HEK293T (cell line): Measurements from ENCODE around the gene SPATA32.

Source experiments
- CTCF ChIA-PET: fragments of 350-600 bp; formaldehyde crosslinking; extraction: SDS; loops from one replicate; lab custom pipeline; 2021; ENCODE audit warnings: antibody characterized with exemption, inconsistent platforms; lab: Yijun Ruan, JAX
- POLR2A ChIA-PET: fragments of 350-600 bp; formaldehyde crosslinking; extraction: SDS; loops from one replicate; lab custom pipeline; 2020; ENCODE audit warnings: antibody characterized with exemption, inconsistent platforms; lab: Yijun Ruan, JAX
- DNase-seq: peaks from one replicate; pipeline ENCODE4 v3.0.0; 2012; ENCODE audit warnings: mixed read lengths; ENCODE audit errors: extremely low spot score
- ARNT ChIP-seq: fragments of 450-650 bp; IDR thresholded peaks from 2 replicates; pipeline ENCODE4 v1.6.1; 2017; ENCODE audit warnings: mild to moderate bottlenecking
- BHLHE40 ChIP-seq: fragments of 450-650 bp; IDR thresholded peaks from 2 replicates; pipeline ENCODE4 v1.6.1; 2016; ENCODE audit warnings: mild to moderate bottlenecking, moderate library complexity, borderline replicate concordance
- CTBP1 ChIP-seq: fragments of 450-650 bp; IDR thresholded peaks from 2 replicates; pipeline ENCODE4 v1.6.1; 2016; ENCODE audit warnings: borderline replicate concordance
- ELF4 ChIP-seq: fragments of 450-650 bp; IDR thresholded peaks from 2 replicates; pipeline ENCODE4 v1.6.1; 2017; ENCODE audit warnings: antibody characterized with exemption
- FOXA1 ChIP-seq: fragments of 450-650 bp; IDR thresholded peaks from 2 replicates; pipeline ENCODE4 v1.6.1; 2016; ENCODE audit warnings: mild to moderate bottlenecking
- FOXK2 ChIP-seq: fragments of 450-650 bp; IDR thresholded peaks from 2 replicates; pipeline ENCODE4 v1.6.1; 2016; ENCODE audit warnings: mild to moderate bottlenecking
- FOXM1 ChIP-seq: fragments of 450-650 bp; IDR thresholded peaks from 2 replicates; pipeline ENCODE4 v1.6.1; 2017; ENCODE audit warnings: mild to moderate bottlenecking, borderline replicate concordance
- HDGF ChIP-seq: fragments of 450-650 bp; IDR thresholded peaks from 2 replicates; pipeline ENCODE4 v1.6.1; 2017; ENCODE audit warnings: antibody characterized with exemption, borderline replicate concordance
- L3MBTL2 ChIP-seq: fragments of 450-650 bp; conservative IDR thresholded peaks from 2 replicates; pipeline ENCODE4 v1.6.1; 2016; ENCODE audit warnings: mild to moderate bottlenecking
- LEF1 ChIP-seq: fragments of 450-650 bp; IDR thresholded peaks from 2 replicates; pipeline ENCODE4 v1.6.1; 2017; ENCODE audit warnings: mild to moderate bottlenecking, borderline replicate concordance
- NFRKB ChIP-seq: fragments of 450-650 bp; IDR thresholded peaks from 2 replicates; pipeline ENCODE4 v1.6.1; 2016; ENCODE audit warnings: mild to moderate bottlenecking, moderate library complexity
- PKNOX1 ChIP-seq: fragments of 450-650 bp; IDR thresholded peaks from 2 replicates; pipeline ENCODE4 v1.6.1; 2016
- SP1 ChIP-seq: fragments of 450-650 bp; IDR thresholded peaks from 2 replicates; pipeline ENCODE4 v1.6.1; 2017
- SUZ12 ChIP-seq: fragments of 450-650 bp; IDR thresholded peaks from 2 replicates; pipeline ENCODE4 v1.6.1; 2016; ENCODE audit warnings: mild to moderate bottlenecking
- TARDBP ChIP-seq: fragments of 450-650 bp; IDR thresholded peaks from 2 replicates; pipeline ENCODE4 v1.6.1; 2016
- ZNF384 ChIP-seq: fragments of 450-650 bp; IDR thresholded peaks from 2 replicates; pipeline ENCODE4 v1.6.1; 2016

Gene SPATA32

GRCh38 chr17:45247429-45248131 is 14.3 kb downstream of the SPATA32 start:
- POLR2A ChIA-PET: interaction anchor here (0.6 to 2.5 kb wide), 11 partner anchors 8 to 674 kb away, joined by 3 to 13 read pairs (median 3); partner anchors contain the start of genes FMNL1 and HEXIM1
- peak; percentile 47; the same call in 1 of the 2 replicates for TF ChIP-seq L3MBTL2
- no peak for TF ChIP-seq HDGF

GRCh38 chr17:45246861-45247428 is 14.9 kb downstream of the SPATA32 start:
- no peak for TF ChIP-seq SP1
- no peak for TF ChIP-seq ZNF384
- TF ChIP-seq FOXM1: no peak
- TF ChIP-seq BHLHE40: no peak
- TF ChIP-seq FOXA1: no peak
- no peak for TF ChIP-seq ELF4
- TF ChIP-seq L3MBTL2: no peak
- TF ChIP-seq PKNOX1: no peak
- TF ChIP-seq CTBP1: no peak
- no peak for TF ChIP-seq SUZ12
- no peak for TF ChIP-seq LEF1
- no peak for TF ChIP-seq HDGF
- no peak for TF ChIP-seq TARDBP
- TF ChIP-seq ARNT: no peak
- no peak for TF ChIP-seq NFRKB
- TF ChIP-seq FOXK2: no peak
- peak; percentile 72 for DNase-seq
- ChIA-PET POLR2A (interaction anchor here (0.7 to 2.5 kb wide), 7 partner anchors 8 to 178 kb away, joined by 3 to 13 read pairs (median 3); partner anchors contain the start of gene HEXIM1), CTCF (interaction anchor here (0.6 to 3.5 kb wide), 10 partner anchors 9 to 697 kb away, joined by 3 to 15 read pairs (median 4); no protein-coding TSS in a partner anchor)

More at GRCh38 chr17:45247429-45248131, 14.3 kb downstream of the SPATA32 start:
- CTCF ChIA-PET: interaction anchor here (0.6 to 3.5 kb wide), 9 partner anchors 9 to 697 kb away, joined by 3 to 15 read pairs (median 4); no protein-coding TSS in a partner anchor
- DNase-seq: peak; percentile 91

GRCh38 chr17:45246338-45246737 is 15.6 kb downstream of the SPATA32 start:
- CTCF ChIA-PET: interaction anchor here (1.1 to 3.5 kb wide), 3 partner anchors 11 to 25 kb away, joined by 3 to 15 read pairs (median 5); no protein-coding TSS in a partner anchor
- POLR2A ChIA-PET: interaction anchor here (1.5 to 2.5 kb wide), 3 partner anchors 9 to 18 kb away, joined by 4 to 13 read pairs (median 4); no protein-coding TSS in a partner anchor
- TF ChIP-seq FOXM1: no peak
- no peak for TF ChIP-seq LEF1
- no peak for TF ChIP-seq FOXA1
- TF ChIP-seq L3MBTL2: no peak
- no peak for TF ChIP-seq SP1
- no peak for TF ChIP-seq PKNOX1
- TF ChIP-seq TARDBP: no peak
- TF ChIP-seq ARNT: no peak
- no peak for TF ChIP-seq CTBP1
- no peak for TF ChIP-seq BHLHE40
- no peak for TF ChIP-seq ELF4
- no peak for TF ChIP-seq HDGF
- TF ChIP-seq SUZ12: no peak
- no peak for TF ChIP-seq NFRKB
- TF ChIP-seq FOXK2: no peak
- TF ChIP-seq ZNF384: no peak
- no peak for DNase-seq

GRCh38 chr17:45244725-45245656 is 16.9 kb downstream of the SPATA32 start:
- ChIA-PET CTCF (interaction anchor here (0.8 to 1.2 kb wide), 2 partner anchors 10 to 11 kb away, joined by 3 to 4 read pairs; no protein-coding TSS in a partner anchor), POLR2A (interaction anchor here (1.4 kb wide), 1 partner anchor 97 kb away, joined by 3 read pairs; no protein-coding TSS in a partner anchor)
- DNase-seq: no peak
- TF ChIP-seq NFRKB (no peak), ARNT (no peak), SUZ12 (no peak), PKNOX1 (no peak), FOXA1 (no peak), CTBP1 (no peak), L3MBTL2 (no peak), BHLHE40 (no peak), TARDBP (no peak), ZNF384 (no peak), FOXM1 (no peak), LEF1 (no peak), HDGF (no peak)
